Occipital lobe (tissue), 2 donors: ENCODE results near the gene GPLD1. TPM values are rescaled to one million over a fixed set of nuclear protein-coding genes. Genes with fewer than 3 reads are reported as not detected.
A peak's percentile ranks its signal among the peaks of the same experiment; 100 is the strongest.
"Not testable (repeated sequence)": the region's sequence is repeated elsewhere in the genome, so short reads cannot be mapped to it uniquely, and the experiment has no call there.

Experiments used
- DNase-seq: peaks from one replicate; lab custom pipeline; 2025; lab: John Stamatoyannopoulos, UW
- total RNA-seq: library from RNA; depleted of rRNA; stranded (reverse); fragments of >200 nt; gene quantifications from one replicate; pipeline ENCODE4 v1.2.3, GENCODE V29; 2014

Gene GPLD1, protein sequence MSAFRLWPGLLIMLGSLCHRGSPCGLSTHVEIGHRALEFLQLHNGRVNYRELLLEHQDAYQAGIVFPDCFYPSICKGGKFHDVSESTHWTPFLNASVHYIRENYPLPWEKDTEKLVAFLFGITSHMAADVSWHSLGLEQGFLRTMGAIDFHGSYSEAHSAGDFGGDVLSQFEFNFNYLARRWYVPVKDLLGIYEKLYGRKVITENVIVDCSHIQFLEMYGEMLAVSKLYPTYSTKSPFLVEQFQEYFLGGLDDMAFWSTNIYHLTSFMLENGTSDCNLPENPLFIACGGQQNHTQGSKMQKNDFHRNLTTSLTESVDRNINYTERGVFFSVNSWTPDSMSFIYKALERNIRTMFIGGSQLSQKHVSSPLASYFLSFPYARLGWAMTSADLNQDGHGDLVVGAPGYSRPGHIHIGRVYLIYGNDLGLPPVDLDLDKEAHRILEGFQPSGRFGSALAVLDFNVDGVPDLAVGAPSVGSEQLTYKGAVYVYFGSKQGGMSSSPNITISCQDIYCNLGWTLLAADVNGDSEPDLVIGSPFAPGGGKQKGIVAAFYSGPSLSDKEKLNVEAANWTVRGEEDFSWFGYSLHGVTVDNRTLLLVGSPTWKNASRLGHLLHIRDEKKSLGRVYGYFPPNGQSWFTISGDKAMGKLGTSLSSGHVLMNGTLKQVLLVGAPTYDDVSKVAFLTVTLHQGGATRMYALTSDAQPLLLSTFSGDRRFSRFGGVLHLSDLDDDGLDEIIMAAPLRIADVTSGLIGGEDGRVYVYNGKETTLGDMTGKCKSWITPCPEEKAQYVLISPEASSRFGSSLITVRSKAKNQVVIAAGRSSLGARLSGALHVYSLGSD
- total RNA-seq = 12.6 TPM

DNA sequence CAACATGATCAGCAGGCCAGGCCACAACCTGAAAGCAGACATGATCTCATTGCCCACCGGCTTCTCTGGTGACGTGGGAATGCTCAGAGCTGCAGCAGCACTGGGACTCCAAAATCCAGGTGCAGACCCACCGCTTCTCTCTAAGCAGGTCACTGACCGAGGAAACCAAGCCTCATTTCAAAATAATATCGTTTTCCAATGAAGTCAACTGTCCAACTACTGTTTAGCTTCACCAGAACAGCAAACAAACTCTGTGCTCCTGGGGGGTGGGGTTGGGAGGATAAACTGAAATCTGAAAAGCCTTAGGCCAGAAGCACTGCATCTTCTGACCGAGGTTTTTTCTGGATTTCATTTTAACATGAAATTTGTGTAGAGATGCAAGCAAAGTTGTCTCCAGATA, at the start of gene GPLD1:
Gene GPLD1 (minus strand): TSS at position 109 of the 400 bp plus-strand sequence. CDS start 67 bp downstream, at position 42.
- no peak for DNase-seq

DNA sequence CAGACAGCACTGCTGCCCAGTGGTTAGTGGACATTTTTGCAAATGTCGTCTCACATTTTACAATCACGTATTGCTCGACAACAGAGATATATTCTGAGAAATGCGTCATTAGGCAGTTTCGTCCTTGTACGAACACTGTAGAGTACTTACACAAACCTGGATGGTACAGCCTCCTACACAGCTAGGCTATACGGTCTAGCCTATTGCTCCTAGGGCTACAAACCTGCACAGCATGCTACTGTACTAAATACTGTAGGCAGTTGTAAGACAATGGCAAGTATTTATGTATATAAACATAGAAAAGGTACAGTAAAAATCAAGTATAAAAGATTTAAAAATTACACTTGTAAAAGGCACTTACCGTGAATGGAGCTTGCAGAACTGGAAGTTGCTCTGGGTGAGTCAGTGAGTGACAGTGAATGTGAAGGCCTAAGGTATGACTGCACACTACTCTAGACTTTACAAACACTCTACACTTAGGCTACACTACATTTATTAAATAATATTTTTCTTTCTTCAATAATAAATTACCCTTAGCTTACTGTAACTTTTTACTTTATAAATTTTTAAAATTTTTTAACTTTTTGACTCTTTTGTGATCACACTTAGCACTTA, 48.5 kb upstream of the GPLD1 start:
- no peak for DNase-seq

DNA sequence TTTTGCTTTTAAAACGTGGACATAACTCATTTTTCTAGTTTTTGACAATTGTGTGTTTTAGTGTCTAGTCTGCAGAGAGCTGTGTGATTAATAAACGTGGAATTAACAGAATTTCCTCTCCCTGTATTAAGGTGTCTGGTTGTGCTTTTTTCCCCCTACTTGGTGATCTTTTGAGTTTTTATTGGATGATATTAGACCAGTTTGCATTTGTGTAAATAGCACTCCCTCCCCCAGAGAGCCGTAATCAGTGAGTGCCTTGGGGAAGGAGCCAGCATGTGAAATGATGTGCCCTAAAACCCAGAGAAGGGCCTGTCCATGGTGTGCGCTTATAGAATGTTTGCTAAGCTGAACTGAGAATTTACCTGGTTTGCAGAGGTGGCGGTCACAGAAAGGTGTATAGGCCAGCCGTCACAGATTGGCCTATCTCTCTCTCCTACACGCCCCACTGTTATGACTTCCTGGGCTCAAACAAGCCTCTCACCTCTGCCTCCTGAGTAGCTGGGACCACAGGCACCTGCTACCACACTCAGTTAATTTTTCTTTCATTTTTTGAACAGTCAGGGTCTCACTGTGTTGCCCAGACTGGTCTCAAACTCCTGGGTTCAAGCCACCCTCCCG, 47.8 kb upstream of the GPLD1 start:
- DNase-seq = no peak

DNA sequence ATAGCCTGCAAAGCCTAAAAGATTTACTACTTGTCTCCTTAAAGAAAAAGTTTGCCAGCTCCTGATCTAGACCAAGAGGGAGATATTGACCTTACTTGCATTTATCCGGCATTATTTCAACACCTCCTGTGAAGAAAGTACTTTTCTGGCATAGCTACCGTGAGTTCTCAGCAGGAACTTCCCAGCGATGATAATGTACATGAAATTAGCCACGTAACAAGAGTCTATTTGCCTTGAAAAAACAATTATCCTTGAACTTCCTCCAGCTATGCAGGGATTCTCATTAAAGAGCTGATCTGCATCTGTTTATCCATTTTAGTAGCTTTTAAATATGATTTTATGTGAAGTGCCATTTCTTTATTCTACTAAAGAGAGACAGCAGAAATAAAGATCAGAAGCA, 47.1 kb upstream of the GPLD1 start:
- DNase-seq = no peak

DNA sequence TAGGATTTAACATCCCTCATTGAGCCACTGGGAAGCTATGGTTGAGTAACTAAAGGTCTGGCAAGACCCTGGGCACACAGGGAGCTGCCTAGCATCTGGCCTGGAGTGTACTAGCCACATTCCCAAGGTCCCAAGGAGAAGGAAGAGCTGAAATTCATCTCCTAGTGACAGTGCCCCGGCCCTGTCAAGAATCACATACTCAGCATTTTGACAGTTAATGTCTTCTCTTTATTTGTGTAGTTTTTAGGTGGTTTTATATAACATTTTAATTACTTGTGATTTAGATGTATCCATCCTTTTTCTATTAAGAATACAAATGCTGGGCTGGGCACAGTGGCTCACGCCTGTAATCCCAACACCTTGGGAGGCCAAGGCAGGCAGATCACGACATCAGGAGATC, 45.8 kb upstream of the GPLD1 start:
- no peak for DNase-seq

DNA sequence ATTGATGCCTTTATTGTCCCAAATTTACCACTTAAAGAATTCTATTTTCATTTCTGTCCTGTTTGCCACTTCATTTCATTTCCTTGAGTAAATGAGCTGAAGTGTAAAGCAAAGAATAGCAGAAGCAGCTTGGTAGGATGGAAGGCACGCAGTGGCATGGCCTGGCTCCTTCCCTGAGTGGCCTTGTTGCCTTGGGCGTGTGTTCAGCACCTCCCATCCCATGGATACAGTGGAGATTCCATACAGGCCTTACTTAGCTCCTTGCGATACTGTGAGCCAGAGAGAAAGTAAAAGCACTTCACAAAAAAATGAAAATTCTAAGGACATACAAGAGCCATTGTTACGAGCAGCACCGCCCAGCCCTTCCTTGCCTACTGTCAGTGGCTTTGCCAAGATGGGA, 45.0 kb upstream of the GPLD1 start:
- DNase-seq = no peak

DNA sequence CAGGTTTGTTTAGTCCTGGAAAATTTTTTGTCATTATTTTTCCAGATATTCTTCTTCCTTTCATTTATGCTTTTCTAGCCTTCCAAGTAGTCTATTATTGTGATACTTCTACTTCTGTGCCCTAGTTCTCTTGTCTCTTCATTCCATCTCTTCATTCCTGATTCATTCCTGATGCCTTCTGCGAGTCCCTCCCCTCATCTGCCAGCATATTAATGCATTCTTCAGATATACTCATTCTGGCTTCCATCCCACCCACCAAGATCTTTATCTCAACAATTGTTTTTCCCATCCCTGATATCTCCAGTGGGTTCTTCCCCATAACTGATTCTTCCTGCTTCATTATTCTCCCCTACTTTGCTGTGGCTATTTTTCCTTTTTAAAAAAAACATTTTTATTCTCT, 40.6 kb upstream of the GPLD1 start:
- no peak for DNase-seq

DNA sequence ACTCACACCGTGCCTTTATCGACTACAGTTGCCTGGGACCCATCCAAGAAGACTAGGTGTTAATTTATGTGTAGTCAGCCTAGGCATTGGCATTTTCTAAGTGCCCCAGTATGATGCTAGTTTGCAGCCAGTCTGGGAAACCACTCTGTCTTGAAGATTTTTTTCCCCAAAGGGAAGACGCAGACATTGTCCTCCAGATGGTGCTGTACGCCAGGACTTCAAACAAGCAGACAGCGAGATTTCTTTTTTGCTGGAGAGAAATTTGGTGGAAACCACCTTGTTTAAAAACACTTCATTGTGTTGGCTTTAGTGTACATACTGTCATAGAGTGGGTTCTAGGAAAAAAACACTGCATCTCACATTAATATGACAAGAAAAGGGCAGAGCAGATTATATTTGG, 35.4 kb upstream of the GPLD1 start:
- peak; percentile 17 for DNase-seq

DNA sequence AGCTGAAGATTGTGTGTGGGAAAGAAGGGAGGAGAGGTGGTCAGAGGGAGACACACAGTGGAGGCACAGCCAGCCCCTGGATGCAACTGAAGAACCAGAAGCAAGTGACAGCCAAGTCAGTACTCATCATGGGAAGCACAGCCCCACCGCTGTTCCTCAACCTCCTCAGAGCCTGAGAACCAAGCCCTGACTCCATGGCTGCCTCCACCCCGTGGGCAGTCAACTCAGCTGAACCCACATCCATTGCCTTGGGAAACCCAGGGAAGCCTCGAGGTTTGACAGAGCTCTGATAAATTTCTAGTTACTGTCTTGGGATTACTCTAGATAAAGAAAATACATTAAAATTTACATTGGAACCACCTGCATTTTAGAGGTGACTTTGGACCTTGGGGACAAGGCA, 35.0 kb upstream of the GPLD1 start:
- no peak for DNase-seq

DNA sequence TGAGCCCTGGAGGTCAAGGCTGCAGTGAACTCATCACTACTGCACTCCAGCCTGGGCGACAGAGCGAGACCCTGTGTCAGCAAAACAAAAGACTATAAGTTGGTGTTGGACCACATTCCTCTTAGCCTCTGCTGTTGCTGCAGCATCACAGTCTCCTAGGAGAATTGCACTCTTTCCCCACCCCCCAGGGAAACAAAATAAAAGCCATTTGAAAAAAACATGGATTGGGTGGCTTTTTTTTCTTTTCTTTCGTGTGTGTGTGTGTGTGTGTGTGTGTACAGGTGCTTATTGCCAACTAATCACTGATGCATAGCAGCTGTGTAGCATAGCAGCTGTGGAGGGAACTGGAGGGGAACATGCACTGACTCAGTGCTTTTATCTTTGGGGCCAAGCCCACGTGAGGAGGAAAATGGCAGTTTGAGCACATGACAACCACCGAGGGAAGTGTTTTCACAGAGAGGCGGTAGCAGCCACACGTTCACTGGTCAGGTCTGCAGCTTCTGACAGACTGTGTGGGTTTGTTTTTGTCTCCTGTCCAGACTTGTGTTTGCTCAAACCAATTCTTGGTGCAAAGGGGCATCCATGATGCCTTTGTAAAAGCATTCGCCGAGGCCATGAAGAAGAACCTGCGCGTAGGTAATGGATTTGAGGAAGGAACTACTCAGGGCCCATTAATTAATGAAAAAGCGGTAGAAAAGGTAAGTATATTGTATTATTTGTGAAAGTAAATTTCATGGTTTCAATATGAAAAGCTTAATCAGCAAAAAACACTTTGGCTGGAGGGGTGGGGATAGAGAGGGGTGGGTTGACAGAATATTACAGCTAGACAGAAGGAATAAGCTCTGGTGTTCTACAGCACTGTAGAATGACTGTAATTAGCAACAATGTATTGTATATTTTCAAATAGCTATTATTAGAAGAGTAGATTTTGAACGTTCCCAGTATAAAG, 33.1 kb upstream of the GPLD1 start:
- DNase-seq = peak; percentile 45

DNA sequence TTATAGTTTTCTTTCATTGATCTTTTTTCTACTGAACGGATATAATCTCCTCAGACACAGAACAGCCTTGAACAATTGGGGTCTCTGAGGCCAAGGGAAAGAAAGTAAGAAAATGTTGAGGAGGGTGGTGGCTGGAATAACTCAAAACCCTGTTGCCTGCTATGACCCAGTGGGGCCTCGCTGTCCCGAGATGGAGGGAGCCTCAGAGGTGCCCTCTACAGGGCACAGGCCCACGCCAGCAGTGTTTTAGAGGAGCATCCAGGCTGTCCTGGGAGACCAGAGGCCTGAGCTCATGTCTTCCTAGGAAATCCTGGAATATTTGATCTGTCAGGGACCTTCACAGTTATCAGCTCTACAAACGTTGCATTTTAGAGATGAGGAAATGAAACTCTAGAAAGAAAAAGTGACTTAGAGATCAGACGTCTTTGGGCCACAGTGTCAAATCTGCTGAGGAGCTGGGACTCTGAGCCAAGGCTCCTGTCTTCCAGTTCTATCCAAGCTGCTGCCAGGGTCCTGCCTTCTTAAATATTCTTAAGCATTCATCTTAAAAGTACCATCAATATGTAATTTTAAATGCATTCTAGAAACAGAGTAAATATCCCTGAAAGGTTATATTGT, 31.7 kb upstream of the GPLD1 start:
- no peak for DNase-seq

DNA sequence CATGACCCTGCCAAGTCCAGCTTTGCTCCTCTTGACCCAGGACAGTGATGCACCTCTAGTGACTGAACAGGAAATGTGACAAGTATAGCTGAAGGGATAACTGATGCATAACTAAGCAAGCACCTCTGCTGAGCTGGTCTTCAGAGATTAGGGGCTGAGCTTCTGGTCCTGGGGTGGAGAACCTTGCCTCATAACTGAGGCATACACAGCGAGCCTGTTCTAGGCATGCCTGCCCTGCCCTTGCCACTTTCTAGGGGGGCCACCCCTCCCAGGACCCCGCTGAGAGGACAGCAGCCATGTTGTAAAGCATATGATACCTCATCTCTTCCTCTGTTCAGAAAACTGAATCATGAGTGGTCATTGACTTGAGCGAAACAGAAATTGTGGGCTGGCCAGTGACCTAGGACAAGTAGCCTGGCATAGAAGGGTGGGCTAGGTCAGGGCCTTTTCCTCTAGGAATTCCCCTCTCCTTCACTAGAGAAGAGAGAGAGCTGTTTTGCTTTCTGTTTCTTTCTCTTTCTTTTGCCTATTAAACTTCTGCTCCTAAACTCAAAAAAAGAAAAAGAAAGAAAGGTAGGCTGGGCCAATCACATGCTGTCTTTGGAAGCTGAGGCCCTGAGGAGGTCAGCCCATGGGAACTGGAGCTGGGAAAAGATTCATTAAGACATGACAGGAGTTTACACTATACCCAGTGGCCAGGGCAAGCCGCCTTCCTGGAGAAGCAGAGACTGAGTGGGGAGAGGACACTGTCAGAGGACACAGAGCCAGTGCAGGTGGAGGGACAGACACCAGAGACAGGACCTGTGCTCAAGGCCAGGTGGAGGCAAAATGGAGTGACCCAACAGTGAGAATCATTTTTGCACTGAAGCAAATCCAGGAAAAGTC, 28.5 kb upstream of the GPLD1 start:
- DNase-seq = no peak

DNA sequence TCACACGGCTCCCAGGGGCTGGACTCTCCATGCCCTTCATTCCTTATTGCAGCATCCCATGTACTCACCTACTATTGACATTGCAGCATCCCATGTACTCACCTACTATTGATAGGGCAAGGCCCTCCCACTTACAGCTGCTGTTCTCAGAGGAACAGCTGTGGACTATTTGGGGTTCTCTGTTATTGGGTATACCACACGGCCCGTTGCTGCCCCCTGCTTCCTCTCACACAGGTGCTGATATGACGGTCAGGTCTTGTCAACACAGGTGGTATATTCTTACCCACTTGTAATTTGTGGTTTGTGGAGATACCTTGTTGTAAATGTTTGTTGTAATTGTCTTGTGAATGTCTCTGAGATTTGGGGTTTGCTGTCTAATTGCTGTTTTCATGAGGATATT, 24.2 kb upstream of the GPLD1 start:
- DNase-seq = no peak

DNA sequence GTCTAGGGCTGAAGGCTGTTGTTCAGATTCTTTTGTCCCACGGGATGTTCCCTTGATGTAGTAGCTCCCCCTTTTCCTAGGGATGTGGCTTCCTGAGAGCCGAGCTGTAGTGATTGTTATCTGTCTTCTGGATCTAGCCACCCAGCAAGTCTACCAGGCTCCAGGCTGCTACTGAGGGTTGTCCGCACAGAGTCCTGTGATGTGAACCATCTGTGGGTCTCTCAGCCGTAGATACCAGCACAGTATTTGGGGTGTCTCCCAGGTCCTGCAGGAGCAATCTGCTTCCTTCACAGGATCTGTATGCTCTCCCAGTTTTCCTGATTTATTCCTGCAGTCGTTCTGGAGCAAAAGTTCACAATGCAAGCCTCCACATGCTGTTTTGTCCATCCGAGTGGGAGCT, 22.6 kb upstream of the GPLD1 start:
- not testable (repeated sequence) for DNase-seq

DNA sequence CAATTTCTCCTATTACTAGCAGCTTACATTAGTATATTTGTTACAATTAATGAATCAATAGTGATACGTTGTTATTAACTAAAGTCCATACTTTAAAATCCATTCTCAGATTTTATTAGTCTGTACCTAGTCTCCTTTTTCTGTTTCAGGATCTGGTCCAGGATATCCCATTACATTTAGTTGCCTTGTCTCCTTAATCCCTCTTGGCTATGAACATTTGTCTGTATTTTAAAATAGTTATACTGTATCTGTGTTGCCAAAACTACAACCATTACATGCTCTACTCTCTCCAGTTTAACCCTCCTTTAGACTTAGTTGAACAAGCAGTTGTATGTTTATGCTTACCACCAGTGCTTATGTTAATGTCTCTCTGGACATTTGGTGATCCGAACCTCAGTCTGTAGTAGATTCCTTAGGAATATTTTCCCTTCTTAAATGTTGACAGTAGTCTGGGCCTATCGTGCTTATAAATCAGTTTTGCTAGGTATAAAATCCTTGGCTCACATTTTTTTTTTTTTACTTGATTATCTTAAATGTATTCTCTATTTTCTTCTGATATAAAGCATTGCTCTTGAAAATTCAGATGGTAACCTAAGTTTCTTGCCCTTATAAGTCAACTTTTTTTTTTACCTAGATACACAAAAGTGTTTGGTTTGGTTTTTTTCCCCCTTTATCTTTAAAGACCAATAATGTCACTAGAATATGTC, 17.6 kb upstream of the GPLD1 start:
- no peak for DNase-seq

DNA sequence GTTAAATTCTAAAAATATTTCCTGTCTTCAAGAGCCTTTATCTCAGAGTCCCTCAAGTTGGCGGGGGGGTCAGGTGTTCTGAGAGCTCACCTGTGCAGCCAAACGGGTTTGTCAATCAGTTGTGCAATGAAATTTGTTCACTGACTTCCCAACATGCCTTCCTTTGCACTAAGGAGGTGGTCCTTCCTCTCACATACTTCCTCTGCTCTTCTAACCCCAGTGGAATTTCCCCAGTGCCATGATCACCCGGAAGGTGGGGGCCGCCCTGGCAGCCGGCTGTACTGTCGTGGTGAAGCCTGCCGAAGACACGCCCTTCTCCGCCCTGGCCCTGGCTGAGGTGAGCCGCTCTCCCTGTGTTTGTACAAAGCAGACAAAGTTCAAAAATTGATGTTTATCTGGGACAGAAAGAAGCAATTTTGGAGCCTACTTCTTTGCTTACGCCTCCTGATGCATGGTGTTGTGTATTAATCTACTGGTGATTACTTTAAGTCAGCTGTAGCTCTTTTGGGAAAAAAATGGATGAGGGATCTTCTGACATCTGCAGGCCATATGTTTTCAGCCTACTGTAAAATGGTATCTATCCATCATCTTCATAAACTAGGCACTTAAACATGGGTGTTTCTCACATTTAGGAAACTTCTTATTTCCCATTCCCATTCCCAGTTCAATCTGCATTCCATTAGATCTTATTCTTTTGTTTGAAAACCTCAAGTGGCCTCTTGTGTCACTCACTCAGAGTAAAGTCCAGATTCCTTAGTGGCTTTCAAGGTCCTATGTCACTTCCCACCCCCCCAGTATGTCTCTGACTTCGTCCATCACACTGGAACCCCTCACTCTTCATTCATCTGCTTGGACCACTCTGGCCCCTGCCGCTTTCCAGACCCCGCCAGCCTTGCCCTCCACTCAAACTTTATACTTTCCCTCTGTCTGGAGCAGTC, 15.5 kb upstream of the GPLD1 start:
- no peak for DNase-seq

DNA sequence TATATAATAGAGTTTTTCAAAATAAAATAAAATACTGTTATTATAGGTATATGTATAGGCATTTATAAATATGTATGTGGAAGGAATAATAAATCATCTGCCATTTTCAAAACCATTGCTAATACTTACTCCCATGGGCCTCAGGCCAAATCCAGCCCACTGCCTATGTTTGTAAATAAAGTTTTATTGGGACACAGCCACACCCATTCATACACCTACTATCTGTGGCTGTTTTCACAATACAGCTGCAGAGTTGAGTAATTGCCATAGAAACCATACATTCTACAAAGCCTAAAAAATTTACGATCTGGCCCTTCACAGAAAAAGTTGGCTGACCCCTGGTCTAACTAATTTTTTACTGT, 14.9 kb upstream of the GPLD1 start:
- DNase-seq = no peak

DNA sequence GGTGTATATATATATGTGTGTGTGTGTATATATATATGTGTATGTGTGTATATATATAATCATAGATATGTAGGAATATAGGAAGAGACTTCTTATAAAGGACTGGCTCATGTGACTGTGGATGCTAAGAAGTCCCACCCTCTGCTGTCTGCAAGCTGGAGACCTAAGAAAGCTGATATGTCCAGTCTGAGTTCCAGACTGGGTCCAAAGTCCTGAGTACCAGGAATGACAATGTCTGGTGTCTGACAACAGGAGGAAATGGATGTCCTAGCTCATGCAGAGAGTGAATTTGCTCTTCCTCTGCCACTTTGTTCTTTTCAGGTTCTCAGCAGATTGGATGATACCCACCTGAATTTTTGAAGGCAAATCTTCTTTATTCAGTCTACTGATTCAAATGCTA, 12.5 kb upstream of the GPLD1 start:
- DNase-seq = no peak
